GDM1 (cell line): ENCODE results near the gene ADCY10.

Source experiments
- DNase-seq: peaks from one replicate; lab custom pipeline; 2025; lab: John Stamatoyannopoulos, UW

ADCY10 gene

DNA sequence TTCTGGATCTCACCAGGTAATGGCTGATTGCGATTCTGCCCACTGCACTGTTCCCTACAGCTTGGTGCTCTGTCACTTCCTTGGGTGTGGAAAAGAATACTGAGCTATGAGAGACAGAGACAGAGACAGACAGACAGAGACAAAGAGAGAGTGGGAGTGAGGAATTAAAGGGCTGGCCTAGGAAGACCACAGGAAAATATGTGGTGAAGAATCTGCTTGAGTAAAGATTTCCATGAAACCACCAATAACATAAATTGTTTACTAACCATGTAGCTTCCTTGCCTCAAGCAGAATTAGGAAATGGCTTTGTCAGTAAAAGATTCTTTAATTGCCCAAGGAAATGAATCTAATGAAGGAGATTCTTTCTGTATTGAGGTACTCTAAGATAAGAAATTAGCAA, 137.8 kb downstream of the ADCY10 start:
- DNase-seq, result no peak

DNA sequence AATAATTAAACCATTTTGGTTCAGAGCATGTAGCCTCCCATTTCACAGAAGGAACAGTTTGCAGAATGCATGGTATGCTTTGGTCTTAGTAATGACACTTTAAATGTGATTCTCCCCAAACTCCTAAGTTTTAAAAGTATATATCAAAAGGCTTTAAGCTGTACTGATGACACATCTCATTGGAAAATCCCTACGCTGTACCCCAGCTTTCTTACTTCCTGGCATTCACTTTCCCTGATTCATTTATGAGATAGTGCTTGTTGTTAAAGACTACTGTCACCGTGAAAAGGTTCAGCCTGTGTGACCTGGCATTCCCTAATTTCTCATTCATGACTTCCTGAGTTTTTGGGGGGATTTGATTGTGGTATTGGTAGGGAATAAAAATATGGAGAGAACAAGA, 138.8 kb downstream of the ADCY10 start:
- DNase-seq, result no peak

DNA sequence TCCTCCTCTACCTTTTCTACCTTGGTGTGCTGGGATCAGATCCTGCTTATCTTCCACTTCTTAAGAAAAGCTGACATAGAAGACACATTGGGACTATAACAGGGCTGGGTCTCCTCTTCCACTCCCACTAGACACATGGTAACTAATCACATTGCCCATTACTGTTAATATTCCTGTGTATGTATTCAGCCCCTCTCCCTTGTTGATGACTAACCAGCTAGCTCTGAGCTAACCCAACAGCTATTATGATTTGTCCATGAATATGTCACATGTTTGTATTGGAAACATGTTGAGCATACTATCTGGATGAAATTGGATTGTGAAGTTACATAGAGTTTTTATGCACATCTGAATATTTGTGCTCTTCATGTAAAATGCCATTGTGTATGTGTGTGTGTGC, 139.2 kb downstream of the ADCY10 start:
- no peak for DNase-seq

DNA sequence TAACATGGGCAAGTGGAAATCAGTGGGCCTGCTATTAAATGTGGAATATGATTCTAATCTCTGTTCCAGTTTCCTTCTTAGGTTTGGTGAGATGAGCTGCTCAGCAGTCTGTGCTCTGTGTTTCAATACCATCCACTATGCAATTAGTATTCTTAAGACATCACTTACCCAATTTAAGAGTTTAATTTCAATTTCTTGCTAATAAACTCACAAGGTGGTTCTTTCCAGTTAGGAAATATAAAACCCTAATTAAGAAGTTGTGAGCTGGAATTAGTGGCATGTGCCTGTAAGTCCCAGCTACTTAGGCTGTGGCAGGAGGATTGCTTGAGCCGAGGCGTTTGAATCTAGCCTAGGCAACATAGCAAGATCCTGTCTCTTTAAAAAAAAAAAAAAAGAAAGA, 140.4 kb downstream of the ADCY10 start:
- DNase-seq, result no peak

DNA sequence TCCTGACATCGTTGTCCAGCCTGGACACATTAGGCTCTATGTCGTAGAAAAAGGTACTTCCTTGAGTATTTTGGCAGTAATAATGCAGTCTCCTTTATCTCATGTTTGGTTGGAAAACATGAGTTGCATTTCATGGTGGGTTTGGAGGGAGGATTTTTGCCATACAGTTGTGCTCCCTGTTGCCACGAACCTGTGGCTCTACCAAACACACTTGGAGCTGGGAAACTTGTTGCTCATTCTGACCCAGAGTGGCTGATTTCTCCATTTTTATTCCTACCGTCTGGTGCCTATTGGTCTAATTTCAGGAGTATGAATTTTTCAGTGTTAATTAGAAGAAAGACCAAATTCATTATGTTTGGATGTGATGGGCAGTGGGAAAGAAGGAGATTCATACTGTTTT, 141.5 kb downstream of the ADCY10 start:
- DNase-seq, result no peak

DNA sequence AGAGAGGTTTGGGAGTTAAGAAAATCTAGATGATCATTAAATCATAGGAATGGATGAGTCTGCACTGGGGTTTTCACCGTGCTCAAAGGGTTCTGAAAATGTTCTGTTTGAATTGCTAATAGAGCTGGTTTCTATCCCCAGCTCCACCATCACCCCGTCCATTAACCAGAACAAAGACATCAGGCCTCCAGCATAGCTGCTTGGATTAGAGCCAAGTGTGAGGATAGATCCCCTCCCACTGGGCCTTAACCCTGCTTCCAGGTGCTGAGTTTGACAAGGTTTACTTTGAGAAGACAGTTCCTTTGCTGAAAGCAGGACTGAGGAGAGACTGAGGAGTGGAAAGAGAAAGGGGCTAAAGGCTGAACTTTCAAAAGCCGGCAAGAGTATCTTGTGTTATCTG, 143.8 kb downstream of the ADCY10 start:
- no peak for DNase-seq

DNA sequence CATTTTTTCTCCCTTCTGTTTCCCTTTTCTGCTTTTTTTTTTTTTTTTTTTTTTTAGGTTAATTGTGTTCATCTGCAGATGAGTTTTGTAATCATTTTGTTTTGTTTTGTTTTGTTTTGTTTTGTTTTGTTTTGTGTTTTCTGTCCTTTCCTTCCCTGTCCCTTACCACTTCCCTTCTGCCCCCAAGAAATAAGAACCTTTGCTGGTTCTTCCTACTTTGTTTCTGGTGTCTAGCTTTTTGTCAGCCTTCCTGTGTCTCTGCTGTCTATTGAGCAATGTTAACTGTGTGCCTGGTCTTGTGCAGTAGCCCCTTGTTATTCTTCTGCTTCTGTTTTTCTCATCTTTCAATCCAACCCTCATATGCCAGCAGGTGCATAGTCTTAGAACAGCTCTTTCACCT, 146.2 kb downstream of the ADCY10 start:
- DNase-seq, result no peak

DNA sequence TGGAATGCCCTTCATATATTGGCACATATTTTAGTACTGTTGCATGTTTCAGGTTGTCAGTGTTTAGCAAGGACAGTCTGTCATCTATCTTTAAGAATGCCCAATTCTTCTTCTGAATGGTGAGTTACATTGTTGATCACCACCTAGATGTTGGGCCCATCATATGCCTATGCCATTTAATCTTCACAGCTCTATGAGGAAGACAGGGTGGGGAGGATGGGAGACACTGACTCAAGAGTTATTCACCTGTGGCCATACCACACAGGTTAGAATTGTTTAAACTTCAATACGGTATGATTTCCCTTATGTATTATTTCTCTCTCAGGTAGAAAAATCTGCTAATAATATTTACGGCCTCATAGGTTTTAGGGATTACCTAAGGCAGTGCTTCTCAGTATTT, 147.4 kb downstream of the ADCY10 start:
- DNase-seq, result no peak

DNA sequence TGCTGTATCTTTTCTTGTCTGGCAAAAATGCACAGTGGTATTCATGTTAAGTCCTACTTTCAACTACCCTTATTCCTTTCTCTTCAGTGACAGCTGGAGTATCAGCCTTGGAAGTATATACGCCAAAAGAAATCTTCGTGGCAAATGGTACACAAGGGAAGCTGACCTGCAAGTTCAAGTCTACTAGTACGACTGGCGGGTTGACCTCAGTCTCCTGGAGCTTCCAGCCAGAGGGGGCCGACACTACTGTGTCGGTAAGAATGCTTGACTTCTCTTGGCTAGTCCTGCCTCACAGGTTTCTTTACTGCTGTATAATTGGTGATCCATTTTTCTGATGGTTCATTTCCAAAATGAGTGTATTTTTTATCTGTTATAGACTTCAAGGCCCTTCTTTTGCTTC, 148.4 kb downstream of the ADCY10 start:
- DNase-seq, result no peak

DNA sequence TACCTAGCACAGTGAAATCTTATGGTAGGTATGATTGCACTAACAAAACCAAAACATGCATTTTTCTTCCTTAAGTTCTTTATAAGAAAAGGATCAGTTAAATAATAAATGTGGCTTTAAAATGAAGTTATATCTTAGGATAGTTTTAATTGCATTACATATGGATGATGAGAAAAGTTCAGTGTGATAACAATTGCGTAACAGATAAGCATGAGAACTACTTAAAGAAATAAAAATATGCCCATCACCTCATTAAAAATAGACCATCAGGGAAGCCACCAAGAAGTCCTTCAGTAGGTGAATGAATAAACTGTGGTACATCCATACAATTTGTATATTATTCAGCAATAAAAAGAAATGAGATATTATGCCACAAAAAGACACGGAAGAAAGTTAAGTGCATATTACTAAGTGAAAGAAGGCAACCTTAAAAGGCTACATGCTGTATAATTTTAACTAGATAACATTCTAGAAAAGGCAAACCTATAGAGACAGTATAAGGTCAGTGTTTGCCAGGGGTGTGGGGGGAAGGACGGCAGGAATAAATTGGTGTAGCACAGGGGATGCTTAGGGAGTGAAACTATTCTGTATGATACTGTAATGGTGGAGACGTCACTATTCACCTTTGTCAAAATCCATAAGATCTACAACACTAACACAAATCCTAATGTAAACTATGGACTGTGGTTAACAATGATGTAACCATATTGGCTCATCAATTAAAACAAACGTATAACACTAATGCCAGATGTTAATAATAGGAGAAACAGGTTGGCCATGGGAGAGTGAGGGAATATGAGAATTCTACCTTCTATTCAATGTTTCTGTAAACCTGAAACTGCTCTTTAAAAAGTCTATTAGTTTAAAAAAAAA, 149.2 kb downstream of the ADCY10 start:
- no peak for DNase-seq

DNA sequence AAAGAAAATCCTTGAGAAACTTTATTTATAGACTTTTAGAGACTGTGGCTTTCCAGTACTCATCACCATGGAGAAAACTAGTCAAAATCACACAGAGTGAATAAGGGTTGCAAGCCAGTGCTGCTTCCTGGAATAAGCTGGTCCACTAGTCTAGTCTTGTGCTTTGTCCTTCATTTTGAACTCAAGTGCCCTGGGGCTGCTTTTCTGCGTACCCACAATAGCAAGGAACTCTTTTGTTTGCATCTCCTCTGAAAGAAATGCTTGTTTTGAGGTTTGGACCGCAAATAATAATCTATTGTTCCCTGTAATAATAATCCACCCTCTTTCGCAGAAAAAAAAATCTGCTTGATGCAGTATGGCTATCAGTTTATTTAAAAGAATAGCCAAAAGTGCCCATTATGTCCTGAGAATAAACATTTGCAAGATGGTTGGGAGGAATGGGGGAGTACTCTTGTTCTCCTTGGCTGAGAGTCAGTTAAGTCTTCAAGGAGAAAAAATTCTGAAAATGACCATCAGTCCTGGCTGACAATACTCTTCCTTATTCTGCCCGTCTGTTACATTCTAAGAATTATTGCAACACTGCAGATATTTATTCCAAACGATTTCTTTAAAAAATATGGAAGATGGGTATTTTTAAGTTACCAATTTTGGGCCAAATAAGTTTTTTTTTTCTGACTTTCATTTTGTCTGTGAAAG, 150.3 kb downstream of the ADCY10 start:
- no peak for DNase-seq

DNA sequence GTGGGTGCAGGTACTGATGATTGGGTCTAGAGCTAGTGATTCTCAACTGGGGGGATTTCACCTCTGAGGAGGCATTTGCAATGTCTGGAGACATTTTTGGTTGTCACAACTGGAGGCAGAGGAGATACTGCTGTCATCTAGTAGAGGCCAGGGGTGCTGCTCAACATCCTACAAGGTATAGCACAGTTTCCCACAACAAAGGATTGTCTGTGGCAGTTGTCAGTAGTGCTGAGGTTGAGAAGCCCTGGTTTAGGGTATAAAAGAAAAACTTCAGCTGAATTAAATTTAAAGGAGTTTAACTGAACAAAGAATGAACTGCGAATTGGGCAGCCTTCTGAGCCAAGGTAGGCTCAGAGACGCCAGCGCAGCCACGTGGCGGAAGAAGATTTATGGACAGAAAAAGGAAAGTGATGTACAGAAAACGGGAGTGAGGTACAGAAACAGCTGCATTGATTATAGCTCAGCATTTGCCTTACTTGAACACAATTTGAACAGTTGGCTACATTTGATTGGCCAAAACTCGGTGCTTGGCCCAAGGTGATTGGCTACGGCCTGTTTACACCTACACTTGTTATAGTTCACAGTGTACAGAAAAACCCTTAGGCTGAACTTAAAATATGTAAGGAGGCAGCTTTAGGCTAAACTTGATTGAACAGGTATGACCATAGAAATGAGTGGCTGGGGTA, 151.7 kb downstream of the ADCY10 start:
- no peak for DNase-seq

DNA sequence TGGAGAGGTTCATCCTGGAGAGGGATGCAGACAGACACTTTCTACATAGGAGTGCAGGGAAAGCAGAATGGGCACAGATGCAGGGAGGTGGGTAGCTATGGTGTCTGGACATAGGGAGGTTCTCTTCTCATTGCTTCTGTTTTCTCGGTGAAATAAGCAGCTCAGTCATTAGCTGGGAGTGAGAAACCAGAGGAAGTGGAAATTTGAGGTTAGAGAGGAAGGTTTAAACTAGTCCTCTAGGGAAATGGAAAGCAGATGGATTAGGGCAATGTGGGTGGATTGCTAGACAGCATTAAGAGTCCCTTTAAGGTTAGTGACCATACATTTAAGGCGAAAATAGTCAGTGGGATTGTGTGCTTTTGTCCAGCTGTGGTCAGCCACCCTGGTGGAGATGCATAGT, 152.5 kb downstream of the ADCY10 start:
- peak; percentile 36 for DNase-seq
